Measurements from ENCODE around the gene ATP11A. TPM values are rescaled to one million over a fixed set of nuclear protein-coding genes. Genes with fewer than 3 reads are reported as not detected.
"Not testable (repeated sequence)": the region's sequence is repeated elsewhere in the genome, so short reads cannot be mapped to it uniquely, and the experiment has no call there.

Gene ATP11A
- total RNA-seq, 2 donors from 2014 or later = 15.8 to 19.6 TPM

GRCh38 chr13:112705286-112705685 lies 15.4 kb downstream of the ATP11A start:
- H3K4me1 ChIP-seq = no peaks in the 10 kb centered on the region
- H3K36me3 ChIP-seq = no peaks in the 10 kb centered on the region
- intact Hi-C loops (cut with DNase I) = no loop called here
- no peak for TF ChIP-seq CTCF (IDR thresholded peaks at IDR 0.05)
- no peaks in the 10 kb centered on the region for H3K9me3 ChIP-seq
- H3K27ac ChIP-seq = no peak overlapping the region
- H3K9ac ChIP-seq (ENCODE audit: low read depth in 2 of 2, low read length in 2 of 2) = no peak overlapping the region
- no peaks in the 10 kb centered on the region for H3K27me3 ChIP-seq
- DNase-seq = no peak
- no peak overlapping the region for H3K4me3 ChIP-seq

GRCh38 chr13:112706171-112706570 lies 16.3 kb downstream of the ATP11A start:
- Histone ChIP-seq H3K36me3 (no peaks in the 10 kb centered on the region), H3K9me3 (no peaks in the 10 kb centered on the region), H3K9ac (ENCODE audit: low read depth in 2 of 2, low read length in 2 of 2) (no peak overlapping the region), H3K4me1 (no peaks in the 10 kb centered on the region), H3K27ac (no peak overlapping the region), H3K4me3 (no peak overlapping the region), H3K27me3 (no peaks in the 10 kb centered on the region)
- no peak for TF ChIP-seq CTCF (IDR thresholded peaks at IDR 0.05)
- DNase-seq = no peak
- intact Hi-C loops (cut with DNase I) = no loop called here

- H3K36me3 ChIP-seq = no peaks in the 10 kb centered on the region
- no peak overlapping the region for H3K4me3 ChIP-seq
- H3K4me1 ChIP-seq = no peaks in the 10 kb centered on the region
- H3K27ac ChIP-seq = no peak overlapping the region
- DNase-seq = no peak
- no peaks in the 10 kb centered on the region for H3K9me3 ChIP-seq
- no peak overlapping the region for H3K9ac ChIP-seq (ENCODE audit: low read depth in 2 of 2, low read length in 2 of 2)
- intact Hi-C loops (cut with DNase I) = no loop called here
- H3K27me3 ChIP-seq = no peaks in the 10 kb centered on the region
- no peak for TF ChIP-seq CTCF (IDR thresholded peaks at IDR 0.05)
These were observed 18.9 kb downstream of the ATP11A start for GRCh38 chr13:112708560-112709240.

- DNase-seq; intact Hi-C loops (cut with DNase I); H3K4me1 ChIP-seq; H3K36me3 ChIP-seq; H3K27ac ChIP-seq; H3K27me3 ChIP-seq; H3K4me3 ChIP-seq; H3K9me3 ChIP-seq; H3K9ac ChIP-seq (ENCODE audit: low read depth in 2 of 2, low read length in 2 of 2): not testable (repeated sequence)
These were observed 19.5 kb downstream of the ATP11A start for GRCh38 chr13:112709316-112709715.

GRCh38 chr13:112709825-112710783 lies 20.3 kb downstream of the ATP11A start:
- H3K4me1 ChIP-seq = no peaks in the 10 kb centered on the region
- no peak overlapping the region for H3K27ac ChIP-seq
- TF ChIP-seq CTCF (IDR thresholded peaks at IDR 0.05) = no peak
- no peaks in the 10 kb centered on the region for H3K9me3 ChIP-seq
- intact Hi-C loops (cut with DNase I) = no loop called here
- no peaks in the 10 kb centered on the region for H3K36me3 ChIP-seq
- DNase-seq = no peak
- H3K27me3 ChIP-seq = no peaks in the 10 kb centered on the region
- H3K9ac ChIP-seq (ENCODE audit: low read depth in 2 of 2, low read length in 2 of 2) = no peak overlapping the region
- no peak overlapping the region for H3K4me3 ChIP-seq

Measured in colonic mucosa (tissue), 4 donors.